ENCODE measurements around the gene CRABP2.

GRCh38 chr1:156693848-156694689 lies 11.3 kb downstream of the CRABP2 start:
- TF ChIP-seq, protein P1, sequence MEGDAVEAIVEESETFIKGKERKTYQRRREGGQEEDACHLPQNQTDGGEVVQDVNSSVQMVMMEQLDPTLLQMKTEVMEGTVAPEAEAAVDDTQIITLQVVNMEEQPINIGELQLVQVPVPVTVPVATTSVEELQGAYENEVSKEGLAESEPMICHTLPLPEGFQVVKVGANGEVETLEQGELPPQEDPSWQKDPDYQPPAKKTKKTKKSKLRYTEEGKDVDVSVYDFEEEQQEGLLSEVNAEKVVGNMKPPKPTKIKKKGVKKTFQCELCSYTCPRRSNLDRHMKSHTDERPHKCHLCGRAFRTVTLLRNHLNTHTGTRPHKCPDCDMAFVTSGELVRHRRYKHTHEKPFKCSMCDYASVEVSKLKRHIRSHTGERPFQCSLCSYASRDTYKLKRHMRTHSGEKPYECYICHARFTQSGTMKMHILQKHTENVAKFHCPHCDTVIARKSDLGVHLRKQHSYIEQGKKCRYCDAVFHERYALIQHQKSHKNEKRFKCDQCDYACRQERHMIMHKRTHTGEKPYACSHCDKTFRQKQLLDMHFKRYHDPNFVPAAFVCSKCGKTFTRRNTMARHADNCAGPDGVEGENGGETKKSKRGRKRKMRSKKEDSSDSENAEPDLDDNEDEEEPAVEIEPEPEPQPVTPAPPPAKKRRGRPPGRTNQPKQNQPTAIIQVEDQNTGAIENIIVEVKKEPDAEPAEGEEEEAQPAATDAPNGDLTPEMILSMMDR (IDR thresholded peaks at IDR 0.05 in 2 of 3, conservative IDR thresholded peaks at IDR 0.05 in 1 of 3; ENCODE audit: borderline replicate concordance in 1 of 3, insufficient read depth in 1 of 3, low read depth in 2 of 3, low read length in 2 of 3) = no peak
- no peak for TF ChIP-seq ZNF274 (IDR thresholded peaks at IDR 0.05; ENCODE audit: low read depth, low read length)
- TF ChIP-seq ZFX (IDR thresholded peaks at IDR 0.05) = no peak
- TF ChIP-seq EZH2 (IDR thresholded peaks at IDR 0.05) = no peak
- no peak for TF ChIP-seq JUND (IDR thresholded peaks at IDR 0.05)
- no peak for TF ChIP-seq RAD21 (IDR thresholded peaks at IDR 0.05; ENCODE audit: low read depth)
- no peak for TF ChIP-seq POLR2A (IDR thresholded peaks at IDR 0.05; ENCODE audit: borderline replicate concordance, extremely low read depth, insufficient read depth, insufficient read length)
- TF ChIP-seq SRF (IDR thresholded peaks at IDR 0.05; ENCODE audit: low read depth) = no peak
- no peak for TF ChIP-seq EZH2phosphoT487 (IDR thresholded peaks at IDR 0.05; ENCODE audit: borderline replicate concordance)
- no peak for TF ChIP-seq ZBTB33 (IDR thresholded peaks at IDR 0.05; ENCODE audit: extremely low read depth, insufficient replicate concordance, low read length)
- TF ChIP-seq CEBPB (IDR thresholded peaks at IDR 0.05; ENCODE audit: low read depth) = no peak
- no peak for TF ChIP-seq TCF7L2 (IDR thresholded peaks at IDR 0.05; ENCODE audit: borderline replicate concordance, extremely low read depth, insufficient read depth, insufficient read length)
- TF ChIP-seq POLR2AphosphoS5 (IDR thresholded peaks at IDR 0.05; ENCODE audit: low read depth, low read length) = no peak
- no peak for TF ChIP-seq YY1 (IDR thresholded peaks at IDR 0.05; ENCODE audit: extremely low read depth, insufficient replicate concordance, low read depth, low read length)

All from HCT116 (cell line).